GM21360 (cell line): ENCODE results near the gene PDCD2.
"Not testable (repeated sequence)": the region's sequence is repeated elsewhere in the genome, so short reads cannot be mapped to it uniquely, and the experiment has no call there.

ENCODE experiments used
- ATAC-seq: cut with Tn5 transposase; IDR thresholded peaks from one replicate; pipeline ENCODE4 v1.9.1; 2021; ENCODE audit warnings: mild to moderate bottlenecking, moderate library complexity; ENCODE audit not compliant: unreplicated experiment

The PDCD2 gene

DNA sequence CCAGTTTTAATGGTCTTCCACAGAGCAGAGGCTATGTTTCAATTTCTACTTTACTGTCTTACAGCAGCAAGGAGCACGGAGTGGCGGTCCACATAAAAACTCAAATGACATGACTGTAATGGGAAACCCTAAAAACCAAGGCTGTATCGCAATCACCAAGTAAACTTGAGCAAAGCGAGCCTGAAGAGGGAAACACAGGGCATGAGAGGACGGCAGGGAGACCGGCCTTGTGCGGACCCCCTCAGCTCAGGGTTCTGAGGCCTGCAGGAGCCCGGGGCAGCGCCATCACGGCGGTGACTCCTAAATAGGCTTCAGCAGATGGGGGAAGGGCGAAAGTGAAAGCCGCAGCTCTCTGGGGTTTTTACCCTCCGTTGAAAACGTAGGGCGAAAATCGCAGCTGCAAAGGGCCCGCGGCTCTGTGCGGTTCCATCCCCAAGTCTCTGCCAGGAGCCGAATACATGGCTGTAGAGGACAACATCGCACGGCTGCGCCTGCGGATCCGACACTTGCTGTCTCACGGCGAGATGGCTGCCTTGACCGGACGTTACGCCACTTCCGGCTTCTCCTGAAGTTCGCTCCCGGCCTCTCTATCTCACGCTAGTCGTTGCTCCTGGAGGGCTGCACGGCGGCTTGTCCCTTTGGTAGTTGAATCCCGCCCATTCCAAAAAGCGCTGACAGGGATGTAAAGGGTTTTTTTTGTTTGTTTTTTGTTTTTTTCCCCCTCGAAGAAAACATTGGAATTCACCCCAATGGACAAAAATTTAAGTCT, 31.5 kb downstream of the PDCD2 start, which contains the start of gene PSMB1:
PSMB1 (minus strand) TSS at position 543 of the 769 bp plus-strand sequence; CDS start at position 478, 65 bp downstream.
- ATAC-seq: peak; percentile 55

DNA sequence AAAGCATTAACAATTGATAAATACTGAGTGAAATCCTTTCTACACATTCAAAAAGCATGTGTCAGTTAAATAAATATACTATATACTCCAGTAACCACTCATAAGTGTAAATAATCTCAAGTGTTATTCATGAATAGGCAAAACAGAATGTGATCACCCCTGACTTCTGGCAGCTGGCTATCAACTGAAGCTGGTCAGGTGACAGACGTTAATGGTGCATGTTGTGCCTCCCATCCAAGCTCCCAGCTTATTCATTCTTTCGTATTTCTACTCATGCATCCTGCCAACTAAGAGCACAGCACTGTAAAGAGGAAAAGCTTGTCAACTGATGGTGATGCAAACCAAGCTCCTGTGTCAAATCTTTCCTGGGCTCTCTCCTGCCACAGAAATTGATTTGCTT, 39.0 kb downstream of the PDCD2 start:
- ATAC-seq: no peak

DNA sequence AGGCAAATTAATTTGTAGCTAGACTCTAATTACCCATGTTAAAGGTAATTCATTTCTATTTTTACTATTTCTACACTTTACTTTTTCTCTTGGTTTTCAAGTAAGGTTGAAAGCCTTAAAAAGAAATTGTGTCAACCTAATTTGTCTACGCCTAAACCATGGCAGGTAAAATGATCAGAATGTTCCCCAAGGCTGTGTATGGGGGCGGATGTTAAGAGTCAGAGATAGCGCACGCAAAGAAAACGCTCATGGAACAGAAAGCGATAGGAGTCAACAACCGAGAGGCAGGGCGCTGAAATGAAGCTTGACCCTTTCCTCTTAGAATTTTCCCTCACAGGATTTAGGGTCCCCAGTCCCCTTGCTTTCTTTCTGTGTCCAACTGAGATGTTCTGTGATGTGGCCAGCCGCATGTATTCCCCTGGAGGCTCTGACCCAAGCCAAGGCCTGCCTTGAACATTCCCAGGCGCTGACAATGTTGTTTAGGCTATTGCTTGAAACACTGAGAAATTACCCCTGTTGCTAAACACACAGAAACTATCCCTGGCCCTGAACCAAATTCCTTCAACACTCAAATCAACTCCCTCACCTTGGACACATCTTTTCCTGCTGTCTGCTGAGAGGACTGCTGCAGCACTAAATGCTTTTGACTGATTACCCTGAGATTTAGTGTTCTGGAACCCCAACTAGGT, 42.3 kb downstream of the PDCD2 start:
- no peak for ATAC-seq

DNA sequence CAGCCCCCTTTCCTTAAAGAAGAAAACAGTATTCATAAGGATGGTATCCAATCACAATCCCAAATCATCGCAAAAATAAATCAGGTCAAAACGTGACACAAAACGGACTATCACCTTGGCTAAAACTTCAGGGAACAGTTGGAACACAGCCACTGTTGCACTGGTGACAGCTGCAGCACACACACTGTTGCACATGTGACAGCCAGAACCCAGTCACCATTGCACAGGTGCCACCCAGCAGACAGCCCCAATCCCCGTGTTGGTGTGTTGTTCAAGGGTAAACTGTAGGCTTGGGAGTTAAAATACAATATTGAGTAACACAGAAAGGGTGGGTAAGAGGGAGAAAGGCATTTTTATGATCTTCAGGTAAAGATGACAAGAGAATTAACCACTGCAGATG, 47.1 kb downstream of the PDCD2 start:
- no peak for ATAC-seq

DNA sequence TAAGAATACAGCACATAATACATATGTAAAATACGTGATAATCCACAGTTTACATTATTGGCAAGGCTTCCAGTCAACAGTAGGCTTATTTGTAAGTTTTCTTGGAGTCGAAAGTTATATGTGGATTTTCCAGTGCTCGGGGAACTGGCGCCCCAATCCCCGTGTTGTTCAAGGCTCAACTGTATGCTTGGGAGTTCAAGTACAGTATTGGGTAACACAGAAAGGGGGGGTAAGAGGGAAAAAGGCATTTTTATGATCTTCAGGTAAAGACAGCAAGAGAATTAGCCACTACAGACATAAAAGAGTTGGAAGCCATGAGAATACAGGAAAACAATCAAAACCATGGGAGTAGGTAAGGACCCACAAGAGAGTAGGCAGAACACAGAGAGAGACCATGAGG, 47.8 kb downstream of the PDCD2 start:
- ATAC-seq: no peak

DNA sequence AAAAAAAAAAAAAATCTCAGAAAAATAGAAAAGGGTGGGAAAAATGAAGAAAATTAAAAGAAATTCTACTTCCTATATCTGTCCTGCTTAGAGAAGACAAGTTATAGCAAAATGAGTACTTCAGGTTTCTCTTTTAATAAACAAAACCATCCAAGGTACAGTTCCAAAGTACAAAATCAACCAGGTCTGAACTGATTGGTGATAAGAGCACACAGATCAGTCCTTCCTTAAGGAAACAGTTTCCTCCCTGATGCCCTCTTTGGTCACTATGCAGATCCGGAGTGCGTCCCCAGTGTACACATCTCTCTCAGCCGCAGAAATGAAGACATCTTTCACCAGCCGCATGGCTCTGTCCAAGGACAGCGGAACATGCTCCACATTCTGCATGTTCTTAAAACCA, 49.4 kb downstream of the PDCD2 start:
- no peak for ATAC-seq

DNA sequence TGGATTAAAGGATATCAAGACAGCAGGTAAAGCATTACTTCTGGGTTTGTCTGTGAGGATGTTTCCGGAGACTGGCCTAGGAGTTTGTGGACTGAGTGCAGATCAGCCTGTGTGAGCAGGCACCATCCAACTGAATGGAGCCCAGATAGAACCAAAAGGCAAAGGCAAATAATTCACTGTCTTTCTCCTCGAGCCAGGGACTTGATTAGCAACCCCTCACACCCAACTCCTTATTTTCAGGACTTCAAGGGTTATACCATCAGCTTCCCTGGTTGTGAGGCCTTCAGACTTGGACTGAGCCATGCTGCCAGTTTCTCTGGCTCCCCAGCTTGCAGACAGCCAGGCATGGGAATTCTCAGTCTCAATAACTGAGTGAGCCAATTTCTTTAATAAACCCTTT, 50.6 kb downstream of the PDCD2 start:
- no peak for ATAC-seq

DNA sequence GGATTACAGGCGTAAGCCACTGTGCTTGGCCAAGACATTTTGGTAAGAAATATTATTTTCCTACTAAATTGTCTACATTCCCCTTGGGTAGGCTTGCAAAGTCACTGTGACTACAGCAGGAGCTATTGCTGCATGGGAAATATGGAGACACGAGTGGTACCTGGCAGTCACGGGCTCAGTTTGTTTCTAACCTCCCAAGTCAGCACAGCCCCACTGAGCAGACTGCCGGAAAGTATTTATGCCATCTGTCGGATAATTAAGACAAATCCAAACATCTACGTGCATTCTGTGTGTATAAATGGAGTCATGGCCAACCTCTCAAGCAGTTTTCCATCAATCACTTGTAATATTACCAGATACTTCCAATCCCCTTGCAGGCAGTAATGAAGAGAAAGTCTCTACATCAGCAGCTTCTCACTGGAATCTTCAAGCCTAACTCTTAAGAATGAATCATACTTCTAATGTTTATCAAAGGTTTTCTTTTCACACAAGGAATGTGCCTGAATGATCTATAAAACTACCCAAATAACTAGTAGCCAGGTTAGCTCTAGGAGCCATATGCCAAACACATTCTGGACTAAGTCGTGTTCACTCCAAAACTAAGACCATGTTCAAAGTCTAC, 51.5 kb downstream of the PDCD2 start:
- no peak for ATAC-seq

DNA sequence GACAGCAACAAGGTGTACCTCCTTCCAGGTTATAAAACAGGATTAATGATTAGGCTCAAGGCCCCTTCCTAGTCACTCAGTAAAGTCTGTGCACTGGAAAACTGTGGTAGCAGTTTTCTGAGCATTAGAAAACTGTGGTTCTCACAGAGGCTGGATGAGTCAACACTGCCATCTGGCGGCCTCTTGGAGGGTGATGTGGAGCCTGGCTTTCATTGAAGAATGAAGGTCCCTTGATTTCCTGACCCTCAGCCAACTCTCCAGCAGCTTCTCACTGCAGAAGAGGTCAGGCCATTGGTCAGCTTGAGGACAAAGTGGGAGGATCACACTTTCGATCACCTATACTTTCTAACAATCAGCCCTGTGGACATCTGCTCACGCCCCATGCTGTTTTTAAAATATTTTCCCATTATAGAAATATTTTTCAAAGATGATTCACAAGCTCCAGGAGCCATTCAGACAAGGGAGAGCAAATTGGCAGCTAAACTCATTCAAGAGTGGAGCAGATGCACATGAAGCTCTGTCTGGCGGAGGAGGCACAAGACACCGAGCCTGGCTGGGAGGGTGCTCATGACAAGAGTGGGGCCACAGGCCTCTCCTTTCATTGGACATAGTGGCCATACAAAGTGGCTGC, 54.5 kb downstream of the PDCD2 start:
- ATAC-seq: peak; percentile 82

DNA sequence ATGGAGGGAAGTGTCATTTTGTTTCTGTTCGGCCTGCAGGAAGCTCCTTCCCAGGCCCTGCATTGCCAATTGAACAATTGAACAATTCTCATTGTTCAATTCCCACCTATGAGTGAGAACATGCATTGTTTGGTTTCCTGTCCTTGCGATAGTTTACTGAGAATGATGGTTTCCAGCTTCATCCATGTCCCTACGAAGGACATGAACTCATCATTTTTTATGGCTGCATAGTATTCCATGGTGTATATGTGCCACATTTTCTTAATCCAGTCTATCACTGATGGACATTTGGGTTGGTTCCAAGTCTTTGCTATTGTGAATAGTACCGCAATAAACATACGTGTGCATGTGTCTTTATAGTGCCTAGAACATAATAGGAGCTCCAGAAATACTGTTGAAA, 56.4 kb downstream of the PDCD2 start:
- not testable (repeated sequence) for ATAC-seq

DNA sequence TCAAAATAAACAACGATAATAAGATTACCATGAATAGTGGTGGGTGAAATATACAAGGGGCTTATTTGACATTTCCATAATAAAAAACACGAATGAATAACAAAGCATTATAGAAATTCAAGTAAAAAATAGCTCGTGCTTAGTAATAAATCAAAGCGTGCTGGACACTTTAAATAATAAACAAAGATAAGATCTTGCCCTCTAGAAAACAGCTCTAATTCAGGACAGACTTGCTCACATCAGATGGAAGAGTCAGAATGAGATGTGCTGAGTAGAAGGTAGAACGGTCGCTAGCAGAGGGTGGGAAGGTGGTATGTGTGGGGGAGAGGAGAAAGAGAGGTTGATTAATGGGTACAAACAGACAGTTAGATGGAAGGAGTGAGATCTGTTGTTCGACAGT, 58.6 kb downstream of the PDCD2 start:
- no peak for ATAC-seq
